GM19372 (cell line): ENCODE data around the gene SMC1B.
"Not testable (repeated sequence)": the region's sequence is repeated elsewhere in the genome, so short reads cannot be mapped to it uniquely, and the experiment has no call there.

Experiments
- ATAC-seq: cut with Tn5 transposase; IDR thresholded peaks from one replicate; pipeline ENCODE4 v1.9.1; 2021; ENCODE audit warnings: mild to moderate bottlenecking, low read depth, moderate library complexity; ENCODE audit not compliant: unreplicated experiment

Gene SMC1B

DNA sequence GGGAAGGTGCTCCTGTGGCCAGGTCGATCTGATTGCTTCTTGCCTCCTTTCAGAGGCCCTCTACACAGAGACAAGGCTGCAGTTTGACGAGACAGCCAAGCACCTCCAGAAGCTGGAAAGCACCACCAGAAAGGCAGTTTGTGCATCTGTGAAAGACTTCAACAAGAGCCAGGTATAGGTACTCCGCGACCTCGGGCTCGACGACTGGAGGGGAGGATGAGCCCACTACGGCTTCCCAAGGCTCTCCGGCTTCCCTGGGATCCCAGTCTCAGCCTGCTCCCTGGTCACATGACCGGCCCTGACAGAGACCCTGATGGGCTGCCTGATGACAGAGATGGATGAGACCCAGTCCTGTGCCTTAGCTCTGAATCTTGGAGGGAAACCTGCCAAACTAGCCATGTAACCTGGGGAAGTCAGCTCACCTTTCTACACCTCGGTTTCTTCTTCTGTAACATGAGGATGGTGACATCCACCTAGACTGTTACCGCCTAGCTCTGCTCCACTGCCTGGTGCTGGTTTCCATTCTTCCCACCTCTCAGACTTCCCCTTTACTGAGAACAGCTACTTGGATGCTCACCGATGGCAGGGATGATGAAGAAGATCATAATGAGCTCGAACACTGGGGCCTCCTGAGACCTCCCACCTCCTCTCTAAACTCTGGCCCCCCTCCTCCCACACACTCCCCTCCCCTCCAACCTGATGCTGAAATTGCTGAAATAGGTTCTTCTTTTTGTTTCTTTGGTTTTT lies 9.0 kb upstream of the SMC1B start:
- ATAC-seq: no peak

GRCh38 chr22:45421349-45422055 lies 8.1 kb upstream of the SMC1B start:
- no peak for ATAC-seq

GRCh38 chr22:45420539-45420938 lies 7.1 kb upstream of the SMC1B start:
- ATAC-seq: no peak

DNA sequence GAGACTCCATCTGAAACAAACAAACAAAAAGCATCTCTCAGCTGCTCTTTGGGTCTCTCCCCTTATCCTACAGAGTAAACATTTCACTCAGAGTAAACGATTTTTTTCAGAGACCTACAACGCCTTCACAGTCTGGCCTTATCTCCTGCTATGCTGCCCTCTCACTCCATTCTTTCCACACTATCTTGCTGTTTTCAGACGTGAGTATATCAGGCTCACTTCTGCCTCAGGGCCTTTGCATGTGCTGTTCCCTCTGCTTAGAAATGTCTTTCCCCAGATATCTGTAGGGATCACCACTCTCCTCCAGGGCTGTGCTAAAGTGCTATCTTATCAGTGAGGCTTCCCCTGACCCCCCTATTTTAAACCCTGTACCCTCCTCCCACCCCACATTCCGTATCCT lies 6.6 kb upstream of the SMC1B start:
- ATAC-seq: no peak

GRCh38 chr22:45418770-45419138 lies 5.4 kb upstream of the SMC1B start:
- no peak for ATAC-seq

- ATAC-seq: no peak
Measured at GRCh38 chr22:45418056-45418769, 4.8 kb upstream of the SMC1B start.

DNA sequence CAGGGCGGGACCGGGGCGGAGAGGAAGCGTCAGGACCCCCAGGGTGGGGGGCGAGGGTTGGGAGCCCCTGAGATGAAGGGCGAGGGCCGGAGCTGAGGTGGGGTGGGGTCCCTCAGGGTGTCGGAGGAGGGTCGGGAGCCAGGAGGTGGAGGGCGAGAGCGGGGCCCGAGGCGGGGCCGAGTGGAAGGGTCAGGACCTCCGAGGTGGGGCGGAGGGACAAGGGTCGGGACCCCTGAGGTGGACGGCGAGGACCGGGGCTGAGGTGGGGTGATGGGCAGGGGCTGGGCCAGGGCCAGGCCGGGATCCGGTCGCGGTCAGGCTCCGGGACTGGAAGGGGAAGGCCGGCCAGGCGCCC lies 409 bp downstream of the SMC1B start:
- ATAC-seq: no peak

- ATAC-seq: no peak
Measured at GRCh38 chr22:45407793-45408192, 5.6 kb downstream of the SMC1B start.

DNA sequence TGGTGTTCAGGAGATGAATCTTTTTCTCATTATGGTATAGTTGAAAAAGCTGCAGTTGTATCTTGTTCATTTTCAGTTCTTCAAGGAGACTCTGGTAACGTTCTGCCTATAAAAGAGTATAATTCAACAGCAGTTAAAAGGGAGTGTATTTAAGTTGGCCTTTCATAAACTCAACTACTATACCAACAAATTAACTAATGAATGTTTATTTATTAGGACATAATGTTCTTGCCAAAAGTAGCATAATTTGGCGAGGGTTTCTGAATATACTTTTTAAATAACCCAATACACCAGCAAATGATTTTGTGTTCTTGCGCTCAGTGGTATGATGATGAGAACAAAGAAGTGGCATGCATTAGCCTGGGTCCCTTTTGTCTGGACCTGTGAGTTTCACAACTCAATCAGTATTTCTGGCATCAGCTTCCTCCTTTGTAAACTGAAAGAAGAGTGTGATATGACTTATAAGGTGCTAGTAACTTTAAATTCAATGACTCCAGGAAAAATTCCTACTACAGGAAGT lies 10.9 kb downstream of the SMC1B start:
- no peak for ATAC-seq

DNA sequence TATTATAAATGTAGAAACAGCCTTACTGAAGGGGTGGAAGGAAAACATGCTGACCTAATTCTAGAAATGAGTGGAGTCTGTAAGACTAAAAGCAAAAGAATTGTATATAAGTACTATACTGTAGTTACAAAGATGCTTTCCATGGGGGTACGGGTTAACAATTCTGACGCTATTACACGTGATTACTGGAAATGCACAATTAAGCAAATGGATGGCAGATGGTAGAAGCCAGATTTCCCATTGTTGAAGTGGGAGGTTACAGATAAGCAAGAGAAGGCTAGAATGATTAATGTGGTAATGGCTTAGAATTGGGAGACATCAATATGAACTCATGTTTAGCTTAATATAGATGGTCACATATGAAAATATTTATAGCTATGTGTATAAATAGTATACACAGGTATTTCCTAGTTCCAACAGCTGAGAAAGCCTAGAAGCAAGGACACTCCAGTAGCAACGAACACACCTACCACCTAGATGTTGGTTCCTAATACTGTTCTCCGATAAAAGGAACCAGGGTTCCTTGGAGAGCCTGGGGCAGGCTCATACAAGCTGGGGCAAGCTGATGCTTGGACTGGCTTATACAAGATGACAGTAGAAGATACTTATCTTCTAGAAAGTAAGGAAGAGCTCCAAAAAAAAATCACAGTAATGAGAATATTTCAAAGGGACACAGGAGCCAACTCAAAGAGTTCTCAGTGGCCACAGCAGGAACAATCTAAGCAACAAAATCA lies 13.5 kb downstream of the SMC1B start:
- no peak for ATAC-seq

DNA sequence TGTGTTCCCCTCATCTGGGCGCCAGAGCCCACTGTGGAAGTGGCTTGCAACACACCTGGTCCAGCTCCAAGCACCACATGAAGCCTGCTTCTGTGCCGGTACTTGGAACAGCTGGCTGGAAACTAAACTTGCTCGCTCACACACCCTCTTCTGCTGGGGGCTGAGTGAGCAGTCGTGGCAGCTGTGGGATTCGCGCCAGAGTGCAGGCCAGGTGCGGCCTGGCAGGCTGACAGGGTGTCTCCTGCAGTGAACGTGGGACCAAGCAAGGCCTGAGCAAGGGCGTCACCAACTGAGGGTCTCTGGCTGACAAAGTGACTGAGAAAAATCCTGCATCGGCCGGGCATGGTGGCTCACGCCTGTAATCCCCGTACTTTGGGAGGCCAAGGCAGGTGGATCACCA lies 15.2 kb downstream of the SMC1B start:
- no peak for ATAC-seq

DNA sequence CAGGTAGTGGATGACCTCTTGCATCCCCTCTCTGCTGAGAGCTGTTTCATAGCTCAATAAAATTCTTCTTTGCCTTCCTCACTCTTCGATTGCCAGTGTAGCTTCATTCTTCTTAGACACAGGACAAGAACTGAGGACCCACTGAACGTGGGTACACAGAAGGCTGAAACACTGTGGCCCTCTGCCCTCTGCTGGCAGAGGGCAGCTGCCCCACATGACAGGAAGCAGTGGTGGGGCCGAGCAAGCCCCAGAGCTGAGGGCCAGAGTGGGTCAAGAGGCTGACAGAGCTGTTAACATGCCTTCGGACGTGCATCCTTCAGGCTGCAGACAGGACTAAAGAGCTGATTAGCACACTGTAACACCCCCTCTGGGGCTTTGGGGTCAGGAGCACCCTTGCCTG lies 15.6 kb downstream of the SMC1B start:
- no peak for ATAC-seq

DNA sequence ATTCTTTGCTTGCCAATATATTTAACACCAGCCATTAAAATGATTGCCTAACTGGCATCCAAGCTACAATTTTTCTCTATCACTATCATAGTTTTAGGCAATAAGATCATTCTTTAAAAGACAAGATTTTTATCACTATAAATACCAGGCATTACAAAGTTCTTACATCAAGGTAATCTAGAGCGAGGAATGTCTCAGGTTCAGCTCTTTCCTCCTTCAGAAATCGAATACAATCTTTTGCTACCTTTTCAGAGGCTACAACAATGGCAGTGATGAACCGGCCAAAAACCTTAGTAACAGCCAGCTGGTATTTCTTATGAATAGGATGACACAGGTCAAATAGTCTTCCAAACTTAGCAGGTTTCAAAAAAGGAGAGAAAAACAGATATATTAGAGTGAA lies 23.9 kb downstream of the SMC1B start:
- no peak for ATAC-seq

DNA sequence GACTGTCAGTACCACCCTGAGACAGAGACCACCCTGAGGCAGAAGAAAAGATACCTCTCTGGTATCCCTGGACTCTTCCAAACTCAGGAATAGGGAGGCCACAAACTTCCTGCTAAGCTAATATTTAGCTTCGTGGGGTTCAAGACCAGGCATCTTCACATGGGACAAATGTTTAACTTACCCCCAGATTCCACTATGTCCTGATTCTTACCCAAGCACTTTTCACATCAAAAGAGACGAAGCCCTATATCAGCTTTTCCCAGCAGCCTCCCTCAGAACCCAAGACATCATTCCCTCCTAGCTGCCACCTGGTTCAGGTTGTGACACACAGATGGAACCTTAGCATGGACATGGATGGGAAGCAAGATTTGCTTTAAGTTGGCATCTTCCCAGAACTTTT lies 32.1 kb downstream of the SMC1B start:
- no peak for ATAC-seq

DNA sequence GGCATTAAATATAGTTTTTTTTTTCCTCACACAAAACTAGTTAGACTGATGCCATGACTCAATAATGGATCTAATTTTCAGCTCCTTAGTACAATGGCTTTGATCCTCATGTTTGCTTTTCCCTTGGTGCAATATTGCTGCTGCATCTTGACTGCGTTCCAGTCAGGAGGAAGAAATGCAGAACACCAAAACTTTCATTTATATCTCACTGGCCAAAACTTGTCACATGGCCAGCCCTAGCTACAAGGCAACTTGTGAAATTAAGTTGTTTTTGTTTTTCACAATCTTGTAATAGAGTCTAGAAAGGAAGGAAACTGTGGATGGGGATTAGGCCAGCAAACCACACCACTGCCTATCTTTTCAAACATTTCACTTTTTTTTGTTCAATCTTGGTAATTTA lies 36.7 kb downstream of the SMC1B start:
- no peak for ATAC-seq

DNA sequence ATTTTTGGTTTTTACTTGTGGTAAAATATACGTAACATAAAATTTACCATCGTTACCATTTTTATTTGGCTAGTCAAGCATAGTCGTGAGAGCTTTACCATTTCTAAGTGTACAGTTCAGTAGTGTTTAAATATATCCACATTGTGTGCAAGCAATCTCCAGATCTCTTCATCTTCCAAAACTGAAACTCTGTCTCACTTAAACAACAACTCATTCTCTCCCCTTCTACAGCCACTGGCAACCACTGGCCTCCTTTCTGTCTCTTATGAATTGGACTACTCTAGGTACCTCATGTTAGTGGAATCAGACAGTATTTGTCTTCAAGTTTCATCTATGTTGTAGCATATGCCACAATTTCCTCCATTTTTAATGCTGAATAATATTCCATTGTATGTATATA lies 37.4 kb downstream of the SMC1B start:
- ATAC-seq: no peak

DNA sequence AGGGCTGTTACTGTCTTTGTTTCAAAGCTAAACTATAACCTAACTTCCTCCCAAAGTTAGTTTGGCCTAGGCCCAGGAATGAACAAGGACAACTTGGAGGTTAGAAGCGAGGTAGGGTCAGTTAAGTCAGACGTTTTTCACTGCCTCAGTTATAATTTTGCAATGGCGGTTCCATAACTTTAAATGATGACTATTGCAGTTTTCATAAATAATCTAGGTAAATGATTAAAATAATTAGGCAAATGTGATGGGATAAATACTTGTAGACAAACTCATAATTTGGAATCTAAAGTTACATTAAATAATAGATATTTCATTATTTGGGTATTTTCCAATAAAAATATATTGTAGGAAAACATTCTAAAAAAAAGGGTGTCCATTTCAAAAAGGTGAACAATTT lies 39.8 kb downstream of the SMC1B start:
- ATAC-seq: not testable (repeated sequence)

DNA sequence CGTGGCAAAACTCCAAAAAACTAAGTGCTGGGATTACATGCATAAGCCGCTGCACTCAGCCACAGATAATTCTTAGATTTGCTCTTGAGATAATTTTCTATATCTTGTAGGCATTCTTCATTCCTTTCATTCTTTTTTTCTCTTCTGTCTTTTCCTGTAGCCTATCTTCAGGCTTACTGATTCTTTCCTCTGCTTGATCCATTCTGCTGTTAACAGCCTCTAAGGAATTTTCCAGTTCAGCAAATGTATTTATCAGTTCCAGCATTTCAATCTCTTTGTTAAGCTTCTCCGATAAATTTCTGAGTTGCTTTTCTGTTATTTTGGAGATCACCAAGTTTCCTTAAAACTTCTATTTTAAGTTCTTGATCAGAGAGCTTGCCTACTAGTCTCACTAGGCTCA lies 46.7 kb downstream of the SMC1B start:
- ATAC-seq: no peak

DNA sequence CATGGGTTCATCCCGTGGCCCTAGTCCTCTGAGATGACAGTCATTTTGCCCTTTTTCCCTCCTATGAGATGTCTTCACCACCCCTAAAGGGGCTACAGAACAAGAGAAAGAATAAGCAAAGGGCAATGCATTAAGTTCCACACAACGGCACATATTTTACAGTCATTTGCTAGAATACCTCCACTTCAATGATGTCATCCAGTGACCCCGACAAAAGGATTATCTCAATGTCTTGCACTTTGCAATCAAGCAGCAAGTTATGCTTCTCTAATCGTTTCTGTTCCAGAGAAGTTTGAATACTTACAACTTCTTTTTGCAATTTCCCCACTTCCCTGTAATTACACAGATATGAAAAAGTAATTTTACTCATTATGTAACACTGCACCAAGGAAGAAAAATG lies 53.8 kb downstream of the SMC1B start:
- no peak for ATAC-seq

DNA sequence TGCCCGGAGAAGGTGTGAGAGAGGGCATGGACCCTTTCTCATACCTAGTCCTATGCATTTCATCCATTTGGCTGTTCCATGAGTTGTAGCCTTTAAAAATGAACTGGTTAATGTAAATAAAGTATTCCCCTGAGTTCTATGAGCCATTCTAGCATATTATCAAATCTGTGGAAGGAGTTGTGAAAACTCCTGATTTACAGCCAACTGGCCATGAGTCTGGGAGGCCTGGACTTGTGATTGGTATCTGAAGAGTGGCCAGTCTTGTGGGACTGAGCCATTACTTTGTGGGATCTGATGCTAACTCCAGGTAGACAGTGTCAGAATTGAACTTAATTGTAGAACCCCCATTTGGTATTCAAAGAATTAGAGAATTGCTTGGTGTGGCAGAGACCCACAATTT lies 55.3 kb downstream of the SMC1B start:
- no peak for ATAC-seq

- ATAC-seq: no peak
Measured at GRCh38 chr22:45357490-45357889, 55.9 kb downstream of the SMC1B start.
